DMS114 treated with DMSO at 0.1 percent for 48 hours (cell line): ENCODE data around the gene ARHGAP8.
"Not testable (repeated sequence)": the region's sequence is repeated elsewhere in the genome, so short reads cannot be mapped to it uniquely, and the experiment has no call there.

Experiments used
- DNase-seq: peaks from one replicate; lab custom pipeline; 2025; ENCODE audit not compliant: unreplicated experiment; lab: John Stamatoyannopoulos, UW

Gene ARHGAP8

GRCh38 chr22:44765571-44766285 lies 13.4 kb downstream of the ARHGAP8 start:
- DNase-seq = no peak

- no peak for DNase-seq
These were observed 20.7 kb downstream of the ARHGAP8 start for GRCh38 chr22:44773082-44773481.

GRCh38 chr22:44775862-44776261 lies 23.5 kb downstream of the ARHGAP8 start:
- DNase-seq = no peak

GRCh38 chr22:44776605-44777363 lies 24.4 kb downstream of the ARHGAP8 start:
- DNase-seq = no peak

- no peak for DNase-seq
These were observed 25.0 kb downstream of the ARHGAP8 start for GRCh38 chr22:44777364-44777755.

- no peak for DNase-seq
These were observed 28.6 kb downstream of the ARHGAP8 start for GRCh38 chr22:44780876-44781449.

GRCh38 chr22:44782363-44782963 lies 30.1 kb downstream of the ARHGAP8 start:
- DNase-seq = no peak

GRCh38 chr22:44783091-44783490 lies 30.7 kb downstream of the ARHGAP8 start:
- no peak for DNase-seq

GRCh38 chr22:44783581-44783980 lies 31.2 kb downstream of the ARHGAP8 start:
- no peak for DNase-seq

GRCh38 chr22:44786136-44786535 lies 33.8 kb downstream of the ARHGAP8 start:
- DNase-seq = no peak

GRCh38 chr22:44786610-44787009 lies 34.2 kb downstream of the ARHGAP8 start:
- DNase-seq = no peak

GRCh38 chr22:44787832-44788231 lies 35.5 kb downstream of the ARHGAP8 start:
- no peak for DNase-seq

GRCh38 chr22:44793106-44793505 lies 40.7 kb downstream of the ARHGAP8 start:
- no peak for DNase-seq

- no peak for DNase-seq
These were observed 41.3 kb downstream of the ARHGAP8 start for GRCh38 chr22:44793506-44794172.

- no peak for DNase-seq
These were observed 43.6 kb downstream of the ARHGAP8 start for GRCh38 chr22:44795701-44796630.

GRCh38 chr22:44797181-44797725 lies 44.9 kb downstream of the ARHGAP8 start:
- DNase-seq = no peak

GRCh38 chr22:44799077-44799945 lies 46.9 kb downstream of the ARHGAP8 start:
- no peak for DNase-seq

- DNase-seq = not testable (repeated sequence)
These were observed 47.7 kb downstream of the ARHGAP8 start for GRCh38 chr22:44799946-44800634.
